Endothelial cell of umbilical vein (primary cell): ENCODE results near the gene RPS21. TPM values are rescaled to one million over a fixed set of nuclear protein-coding genes. Genes with fewer than 3 reads are reported as not detected.

ENCODE experiments used
- BruUV-seq: library from RNA; stranded (reverse); fragments of 400-500 nt; replicated peaks from 2 replicates; lab custom pipeline; 2021; lab: Mats Ljungman, UMichigan
- CTCF ChIA-PET: fragments of 300-600, 350-600 bp; sonication (Branson Sonifier 250); formaldehyde crosslinking; loops from one replicate; lab custom pipeline; 2021; ENCODE audit warnings: antibody characterized with exemption, inconsistent platforms; lab: Charles Lee
- POLR2A ChIA-PET: fragments of 300-600, 350-600 bp; sonication (Branson Sonifier 250); formaldehyde crosslinking; loops from one replicate; lab custom pipeline; 2021; ENCODE audit warnings: antibody characterized with exemption, inconsistent platforms; lab: Charles Lee
- DNase-seq: peaks from one replicate; pipeline ENCODE4 v3.0.0-alpha.2; 2011; ENCODE audit warnings: low read depth, low spot score
- FAIRE-seq: peaks from 2 replicates; lab custom pipeline; 2011; peaks lifted over from hg19 to GRCh38; lab: Jason Lieb, UNC
- H2AFZ ChIP-seq: 2 replicates; pipeline ENCODE4 v1.6.0; 2012; ENCODE audit warnings: low read depth, low read length, control low read depth, inconsistent platforms
- H3K27ac ChIP-seq: 2 replicates; pipeline ENCODE4 v1.5.1; 2011; ENCODE audit warnings: low read depth, mild to moderate bottlenecking, control low read depth, low read length, moderate library complexity; ENCODE audit not compliant: insufficient read depth
- H3K27me3 ChIP-seq, 2 experiments: 2 replicates each; pipeline versions ENCODE4 v1.6.0 to v1.6.1; 2011; ENCODE audit warnings: low read length in 2 of 2, mixed read lengths in 1 of 2; ENCODE audit not compliant: control insufficient read depth in 2 of 2, insufficient read depth in 2 of 2
- H3K36me3 ChIP-seq, 2 experiments: 2 replicates in 1 of 2; 3 replicates in 1 of 2; pipeline ENCODE4 v1.5.1; 2011; ENCODE audit warnings: low read length in 2 of 2, mild to moderate bottlenecking in 1 of 2, moderate library complexity in 1 of 2; ENCODE audit not compliant: control insufficient read depth in 2 of 2, insufficient read depth in 2 of 2; ENCODE audit errors: extremely low read depth in 1 of 2
- H3K4me1 ChIP-seq: 3 replicates; pipeline ENCODE4 v1.5.1; 2011; ENCODE audit warnings: mild to moderate bottlenecking, low read length; ENCODE audit not compliant: control insufficient read depth, insufficient read depth; ENCODE audit errors: extremely low read depth
- H3K4me2 ChIP-seq: 2 replicates; pipeline ENCODE4 v1.6.1; 2011; ENCODE audit warnings: low read length, control low read depth, mixed read lengths; ENCODE audit not compliant: insufficient read depth
- H3K4me3 ChIP-seq, 3 experiments: fragments of 200-600 bp in 1 of 3; sonication (generic), shearing (Covaris generic) in 1 of 3; replicated peaks in 1 of 3; 2 replicates each; pipeline ENCODE4 v1.5.1; 2011 to 2016; ENCODE audit warnings: control low read depth in 3 of 3, low read length in 3 of 3, mild to moderate bottlenecking in 2 of 3, inconsistent platforms in 1 of 3, low read depth in 1 of 3, moderate library complexity in 1 of 3; ENCODE audit not compliant: insufficient read depth in 1 of 3
- H3K79me2 ChIP-seq: 2 replicates; pipeline ENCODE4 v1.6.0; 2012; ENCODE audit warnings: low read length, inconsistent platforms; ENCODE audit not compliant: control insufficient read depth, insufficient read depth
- H3K9ac ChIP-seq: replicated peaks from 2 replicates; pipeline ENCODE3; 2011; ENCODE audit warnings: low read length, control low read depth; ENCODE audit not compliant: insufficient read depth; ENCODE audit errors: extremely low read depth
- H3K9me1 ChIP-seq: replicated peaks from 3 replicates; pipeline ENCODE4 v1.6.0; 2011; ENCODE audit warnings: mild to moderate bottlenecking, low read length; ENCODE audit not compliant: control insufficient read depth, insufficient read depth; ENCODE audit errors: extremely low read depth
- H3K9me3 ChIP-seq: replicated peaks from 2 replicates; pipeline ENCODE4 v1.5.1; 2012; ENCODE audit warnings: low read length, inconsistent platforms; ENCODE audit not compliant: control insufficient read depth, insufficient read depth
- H4K20me1 ChIP-seq: replicated peaks from 2 replicates; pipeline ENCODE3; 2011; ENCODE audit warnings: mild to moderate bottlenecking, low read length; ENCODE audit not compliant: control insufficient read depth, insufficient read depth; ENCODE audit errors: extremely low read depth
- FOS ChIP-seq: IDR thresholded peaks from 2 replicates; pipeline ENCODE4 v1.6.1; 2011; ENCODE audit warnings: mild to moderate bottlenecking, low read length, moderate library complexity, borderline replicate concordance; ENCODE audit not compliant: insufficient read depth
- GATA2 ChIP-seq: IDR thresholded peaks from 2 replicates; pipeline ENCODE4 v1.7.0; 2011; ENCODE audit warnings: low read depth, mild to moderate bottlenecking, moderate library complexity, mixed read lengths, low read length; ENCODE audit not compliant: insufficient read length, insufficient read depth
- JUN ChIP-seq: IDR thresholded peaks from 2 replicates; pipeline ENCODE4 v1.6.1; 2011; ENCODE audit warnings: borderline replicate concordance, low read depth; ENCODE audit not compliant: insufficient read length, insufficient read depth
- MYC ChIP-seq: IDR thresholded peaks from one replicate; pipeline ENCODE4 v1.6.1; 2011; ENCODE audit warnings: mild to moderate bottlenecking, low read depth, low read length
- POLR2AphosphoS5 ChIP-seq: IDR thresholded peaks from 2 replicates; pipeline ENCODE4 v1.6.1; 2012; ENCODE audit warnings: low read depth, mild to moderate bottlenecking, control low read depth, low read length, moderate library complexity; ENCODE audit not compliant: insufficient read depth
- dilution Hi-C: fragments of 300-500 bp; cut with MboI; formaldehyde crosslinking; loops from one replicate; pipeline ENCODE4 v1.15.0; 2019; ENCODE audit warnings: low sequenced_read_pairs; ENCODE audit not compliant: extremely low pct_ligation_motif_present
- intact Hi-C: fragments of 100-400 bp; cut with micrococcal nuclease; formaldehyde crosslinking; loops from one replicate; pipeline ENCODE4 v1.10.0; 2022
- polyA plus RNA-seq, 4 experiments: library from polyadenylated mRNA; depleted of rRNA in 3 of 4; stranded (reverse) in 3 of 4; unstranded in 1 of 4; fragments of >200 nt; gene quantifications; 2 replicates each; pipeline versions ENCODE4 v1.2.1 to v1.2.3, GENCODE V29; 2011 to 2012; ENCODE audit warnings: missing spikeins in 1 of 4
- total RNA-seq: library from RNA; stranded (reverse); gene quantifications from 2 replicates; pipeline ENCODE4 v1.2.3, GENCODE V29; 2021
- TF ChIP-seq, protein P1 (sequence below), 2 donors: IDR thresholded peaks; 1 replicate in 1 of 2; 2 replicates in 1 of 2; pipeline ENCODE4 v1.5.1; 2011; ENCODE audit warnings: low read length in 2 of 2, mild to moderate bottlenecking in 2 of 2, moderate library complexity in 2 of 2, control low read depth in 1 of 2, inconsistent platforms in 1 of 2, low read depth in 1 of 2; ENCODE audit not compliant: insufficient read depth in 1 of 2; ENCODE audit errors: extremely low read depth in 1 of 2

Gene RPS21
- total and polyA plus RNA-seq, 2 donors (not counting 3 experiments of a cell fraction or from before 2014, with no cell fraction given): 1,644 to 7,710 TPM

DNA sequence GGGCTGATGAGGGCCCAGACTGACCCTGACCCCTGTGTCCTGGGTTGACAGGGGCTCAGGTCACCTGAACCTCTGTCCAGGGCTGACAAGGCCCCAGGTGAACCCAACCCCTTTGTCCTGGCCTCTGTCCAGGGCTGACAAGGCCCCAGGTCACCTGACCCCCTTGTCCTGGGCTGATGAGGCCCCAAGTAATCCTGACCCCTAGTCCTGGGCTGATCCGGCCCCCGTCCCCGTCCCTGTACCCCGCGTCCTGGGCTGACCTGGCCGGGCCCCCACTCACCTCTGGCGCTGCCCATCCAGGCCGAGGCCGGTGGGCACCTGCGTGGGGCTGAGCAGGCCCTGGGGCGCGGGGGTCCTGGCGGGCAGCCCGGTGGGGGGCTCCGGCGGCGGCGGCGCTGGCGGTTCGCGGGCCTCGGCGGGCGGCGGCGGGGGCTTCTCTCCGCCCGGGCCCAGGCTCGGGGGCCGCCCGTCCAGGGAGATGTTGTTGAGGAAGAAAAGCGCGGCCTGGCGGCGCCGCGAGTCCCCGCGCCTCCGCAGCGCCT, 19.8 kb downstream of the RPS21 start:
- intact Hi-C loops: loop anchor here (5.0 kb wide), 1 partner anchor 211 kb away; no protein-coding TSS in a partner anchor
- ChIA-PET CTCF (interaction anchor here (1.0 kb wide), 1 partner anchor 93 kb away, joined by 3 read pairs; no protein-coding TSS in a partner anchor), POLR2A (no interaction called here)
- peaks cover 11% of the 10 kb centered on the region for H3K4me1 ChIP-seq
- no peak for TF ChIP-seq MYC
- TF ChIP-seq POLR2AphosphoS5: no peak
- TF ChIP-seq JUN: no peak
- TF ChIP-seq FOS: no peak
- no peak for TF ChIP-seq GATA2
- TF ChIP-seq, protein P1, sequence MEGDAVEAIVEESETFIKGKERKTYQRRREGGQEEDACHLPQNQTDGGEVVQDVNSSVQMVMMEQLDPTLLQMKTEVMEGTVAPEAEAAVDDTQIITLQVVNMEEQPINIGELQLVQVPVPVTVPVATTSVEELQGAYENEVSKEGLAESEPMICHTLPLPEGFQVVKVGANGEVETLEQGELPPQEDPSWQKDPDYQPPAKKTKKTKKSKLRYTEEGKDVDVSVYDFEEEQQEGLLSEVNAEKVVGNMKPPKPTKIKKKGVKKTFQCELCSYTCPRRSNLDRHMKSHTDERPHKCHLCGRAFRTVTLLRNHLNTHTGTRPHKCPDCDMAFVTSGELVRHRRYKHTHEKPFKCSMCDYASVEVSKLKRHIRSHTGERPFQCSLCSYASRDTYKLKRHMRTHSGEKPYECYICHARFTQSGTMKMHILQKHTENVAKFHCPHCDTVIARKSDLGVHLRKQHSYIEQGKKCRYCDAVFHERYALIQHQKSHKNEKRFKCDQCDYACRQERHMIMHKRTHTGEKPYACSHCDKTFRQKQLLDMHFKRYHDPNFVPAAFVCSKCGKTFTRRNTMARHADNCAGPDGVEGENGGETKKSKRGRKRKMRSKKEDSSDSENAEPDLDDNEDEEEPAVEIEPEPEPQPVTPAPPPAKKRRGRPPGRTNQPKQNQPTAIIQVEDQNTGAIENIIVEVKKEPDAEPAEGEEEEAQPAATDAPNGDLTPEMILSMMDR (IDR thresholded peaks at IDR 0.05; ENCODE audit: extremely low read depth in 1 of 2, insufficient read depth in 1 of 2, low read depth in 1 of 2, low read length in 2 of 2): no peak
- H3K27ac ChIP-seq: no peak overlapping the region
- peaks cover 7% of the 10 kb centered on the region for H3K79me2 ChIP-seq
- FAIRE-seq: no peak
- H3K36me3 ChIP-seq: no peaks in the 10 kb centered on the region
- H3K27me3 ChIP-seq: no peaks in the 10 kb centered on the region
- dilution Hi-C loops: no loop called here
- DNase-seq: no peak
- H2AFZ ChIP-seq: no peak overlapping the region
- no peaks in the 10 kb centered on the region for H3K9me3 ChIP-seq
- H3K4me3 ChIP-seq: peak overlapping the region in 2 of 3 experiments; percentile 17 to 68
- peak overlapping the region; percentile 58 for H3K9ac ChIP-seq
- H3K9me1 ChIP-seq: no peaks in the 10 kb centered on the region
- no TSS peak for BruUV-seq
- H4K20me1 ChIP-seq: no peaks in the 10 kb centered on the region
- H3K4me2 ChIP-seq: peak overlapping the region; percentile 47
